Measurements from ENCODE around the gene FNDC11. TPM values are rescaled to one million over a fixed set of nuclear protein-coding genes. Genes with fewer than 3 reads are reported as not detected.

The FNDC11 gene
- total and polyA plus RNA-seq, 2 of the 13 experiments (the other 11 are each of a cell fraction or from before 2014, with no cell fraction given) = 0.07 TPM; not detected in 1

GRCh38 chr20:63561624-63562396 lies 7.9 kb downstream of the FNDC11 start:
- no peak for DNase-seq (ENCODE audit: low spot score)
- H3K9ac ChIP-seq (ENCODE audit: insufficient read depth, low read depth, low read length) = no peak overlapping the region
- no peak overlapping the region for H3K4me3 ChIP-seq (replicated peaks in 1 of 3; ENCODE audit: insufficient read depth in 1 of 3, low read depth in 2 of 3, low read length in 3 of 3)
- 86% methylated on average over 32 of the region's 36 CpGs for WGBS (ENCODE audit: low lambda C conversion rate)
- H4K20me1 ChIP-seq (ENCODE audit: insufficient read depth, low read length) = no peaks in the 10 kb centered on the region; the same call in 1 of the 2 replicates
- H3K27me3 ChIP-seq (ENCODE audit: control insufficient read depth in 1 of 2, insufficient read depth in 2 of 2, low read length in 2 of 2) = peaks cover 0 to 3% of the 10 kb centered on the region in 2 experiments; a peak in 1 of 5 replicates
- POLR2A ChIA-PET = interaction anchor here (1.4 kb wide), 1 partner anchor 12 kb away, joined by 3 read pairs; the partner anchor contains the start of gene HELZ2
- no TSS peak for BruUV-seq (replicated peaks)
- TF ChIP-seq NONO (IDR thresholded peaks at IDR 0.05) (no peak), NONO (CRISPR knock-in tag; conservative IDR thresholded peaks at IDR 0.05) (no peak), ZNF766 (CRISPR knock-in tag; IDR thresholded peaks at IDR 0.05; ENCODE audit: borderline replicate concordance) (no peak), ZNF761 (CRISPR knock-in tag; conservative IDR thresholded peaks at IDR 0.05) (no peak), ZNF720 (CRISPR knock-in tag; IDR thresholded peaks at IDR 0.05) (no peak), ZNF350 (CRISPR knock-in tag; IDR thresholded peaks at IDR 0.05; ENCODE audit: borderline replicate concordance, low read depth) (no peak), AGO2 (optimal IDR thresholded peaks at IDR 0.05; ENCODE audit: low read depth, low read length) (peak; percentile 4), FOXM1 (CRISPR knock-in tag; IDR thresholded peaks at IDR 0.05) (no peak), YEATS2 (CRISPR knock-in tag; IDR thresholded peaks at IDR 0.05; ENCODE audit: borderline replicate concordance) (no peak), RNF2 (conservative IDR thresholded peaks at IDR 0.05; ENCODE audit: low read depth) (no peak), ZNF510 (CRISPR knock-in tag; IDR thresholded peaks at IDR 0.05; ENCODE audit: low read depth) (no peak)
- TF ChIP-seq, protein P1, sequence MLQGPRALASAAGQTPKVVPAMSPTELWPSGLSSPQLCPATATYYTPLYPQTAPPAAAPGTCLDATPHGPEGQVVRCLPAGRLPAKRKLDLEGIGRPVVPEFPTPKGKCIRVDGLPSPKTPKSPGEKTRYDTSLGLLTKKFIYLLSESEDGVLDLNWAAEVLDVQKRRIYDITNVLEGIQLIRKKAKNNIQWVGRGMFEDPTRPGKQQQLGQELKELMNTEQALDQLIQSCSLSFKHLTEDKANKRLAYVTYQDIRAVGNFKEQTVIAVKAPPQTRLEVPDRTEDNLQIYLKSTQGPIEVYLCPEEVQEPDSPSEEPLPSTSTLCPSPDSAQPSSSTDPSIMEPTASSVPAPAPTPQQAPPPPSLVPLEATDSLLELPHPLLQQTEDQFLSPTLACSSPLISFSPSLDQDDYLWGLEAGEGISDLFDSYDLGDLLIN (CRISPR knock-in tag; IDR thresholded peaks at IDR 0.05; ENCODE audit: borderline replicate concordance) = no peak
- TF ChIP-seq, protein P2, sequence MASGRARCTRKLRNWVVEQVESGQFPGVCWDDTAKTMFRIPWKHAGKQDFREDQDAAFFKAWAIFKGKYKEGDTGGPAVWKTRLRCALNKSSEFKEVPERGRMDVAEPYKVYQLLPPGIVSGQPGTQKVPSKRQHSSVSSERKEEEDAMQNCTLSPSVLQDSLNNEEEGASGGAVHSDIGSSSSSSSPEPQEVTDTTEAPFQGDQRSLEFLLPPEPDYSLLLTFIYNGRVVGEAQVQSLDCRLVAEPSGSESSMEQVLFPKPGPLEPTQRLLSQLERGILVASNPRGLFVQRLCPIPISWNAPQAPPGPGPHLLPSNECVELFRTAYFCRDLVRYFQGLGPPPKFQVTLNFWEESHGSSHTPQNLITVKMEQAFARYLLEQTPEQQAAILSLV (CRISPR knock-in tag; IDR thresholded peaks at IDR 0.05; ENCODE audit: borderline replicate concordance) = 0 out of 2 replicates have a peak, but pooled peaks have one; percentile 11
- TF ChIP-seq, protein P3, sequence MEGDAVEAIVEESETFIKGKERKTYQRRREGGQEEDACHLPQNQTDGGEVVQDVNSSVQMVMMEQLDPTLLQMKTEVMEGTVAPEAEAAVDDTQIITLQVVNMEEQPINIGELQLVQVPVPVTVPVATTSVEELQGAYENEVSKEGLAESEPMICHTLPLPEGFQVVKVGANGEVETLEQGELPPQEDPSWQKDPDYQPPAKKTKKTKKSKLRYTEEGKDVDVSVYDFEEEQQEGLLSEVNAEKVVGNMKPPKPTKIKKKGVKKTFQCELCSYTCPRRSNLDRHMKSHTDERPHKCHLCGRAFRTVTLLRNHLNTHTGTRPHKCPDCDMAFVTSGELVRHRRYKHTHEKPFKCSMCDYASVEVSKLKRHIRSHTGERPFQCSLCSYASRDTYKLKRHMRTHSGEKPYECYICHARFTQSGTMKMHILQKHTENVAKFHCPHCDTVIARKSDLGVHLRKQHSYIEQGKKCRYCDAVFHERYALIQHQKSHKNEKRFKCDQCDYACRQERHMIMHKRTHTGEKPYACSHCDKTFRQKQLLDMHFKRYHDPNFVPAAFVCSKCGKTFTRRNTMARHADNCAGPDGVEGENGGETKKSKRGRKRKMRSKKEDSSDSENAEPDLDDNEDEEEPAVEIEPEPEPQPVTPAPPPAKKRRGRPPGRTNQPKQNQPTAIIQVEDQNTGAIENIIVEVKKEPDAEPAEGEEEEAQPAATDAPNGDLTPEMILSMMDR (CRISPR knock-in tag; IDR thresholded peaks at IDR 0.05) = no peak
- TF ChIP-seq, protein P4, sequence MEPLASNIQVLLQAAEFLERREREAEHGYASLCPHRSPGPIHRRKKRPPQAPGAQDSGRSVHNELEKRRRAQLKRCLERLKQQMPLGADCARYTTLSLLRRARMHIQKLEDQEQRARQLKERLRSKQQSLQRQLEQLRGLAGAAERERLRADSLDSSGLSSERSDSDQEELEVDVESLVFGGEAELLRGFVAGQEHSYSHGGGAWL (CRISPR knock-in tag; IDR thresholded peaks at IDR 0.05) = no peak
- H3K4me1 ChIP-seq (ENCODE audit: insufficient read depth, low read length) = peaks cover 18% of the 10 kb centered on the region
- intact Hi-C loops (cut with micrococcal nuclease; ENCODE audit: unreplicated experiment) (no loop called here), in situ Hi-C loops (cut with HindIII; ENCODE audit: extremely low pct_ligation_motif_present, low pct_unique_long_range_greater_than_20kb) (no loop called here)
- no peak overlapping the region for H2AFZ ChIP-seq (ENCODE audit: low read length)
- no peaks in the 10 kb centered on the region for H3K79me2 ChIP-seq (ENCODE audit: insufficient read depth, low read length)
- CTCF ChIA-PET (ENCODE audit: low intra/inter-chr PET ratio, low total read pairs) = no interaction called here
- H3K9me3 ChIP-seq (ENCODE audit: low read length) = no peaks in the 10 kb centered on the region
- H3K4me2 ChIP-seq (ENCODE audit: low read depth, low read length) = no peak overlapping the region
- FAIRE-seq = no peak
- no peak overlapping the region for H3K27ac ChIP-seq (ENCODE audit: extremely low read length, insufficient read depth, low read length)
- ATAC-seq = no peak
- no peaks in the 10 kb centered on the region; a peak in 1 of 5 replicates for H3K36me3 ChIP-seq (replicated peaks in 1 of 2; ENCODE audit: control insufficient read depth in 1 of 2, insufficient read depth in 2 of 2, low read length in 2 of 2)

All from HepG2 (cell line).